ENCODE measurements around the gene MASP1.

GRCh38 chr3:187264021-187264420, 27.5 kb downstream of the MASP1 start:
- no peak for TF ChIP-seq RARB (CRISPR knock-in tag; IDR thresholded peaks at IDR 0.05)
- TF ChIP-seq, protein P1, sequence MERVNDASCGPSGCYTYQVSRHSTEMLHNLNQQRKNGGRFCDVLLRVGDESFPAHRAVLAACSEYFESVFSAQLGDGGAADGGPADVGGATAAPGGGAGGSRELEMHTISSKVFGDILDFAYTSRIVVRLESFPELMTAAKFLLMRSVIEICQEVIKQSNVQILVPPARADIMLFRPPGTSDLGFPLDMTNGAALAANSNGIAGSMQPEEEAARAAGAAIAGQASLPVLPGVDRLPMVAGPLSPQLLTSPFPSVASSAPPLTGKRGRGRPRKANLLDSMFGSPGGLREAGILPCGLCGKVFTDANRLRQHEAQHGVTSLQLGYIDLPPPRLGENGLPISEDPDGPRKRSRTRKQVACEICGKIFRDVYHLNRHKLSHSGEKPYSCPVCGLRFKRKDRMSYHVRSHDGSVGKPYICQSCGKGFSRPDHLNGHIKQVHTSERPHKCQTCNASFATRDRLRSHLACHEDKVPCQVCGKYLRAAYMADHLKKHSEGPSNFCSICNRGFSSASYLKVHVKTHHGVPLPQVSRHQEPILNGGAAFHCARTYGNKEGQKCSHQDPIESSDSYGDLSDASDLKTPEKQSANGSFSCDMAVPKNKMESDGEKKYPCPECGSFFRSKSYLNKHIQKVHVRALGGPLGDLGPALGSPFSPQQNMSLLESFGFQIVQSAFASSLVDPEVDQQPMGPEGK (CRISPR knock-in tag; IDR thresholded peaks at IDR 0.05; ENCODE audit: borderline replicate concordance) = no peak
- no peak for TF ChIP-seq ESRRG (CRISPR knock-in tag; IDR thresholded peaks at IDR 0.05)

All from SK-N-SH treated with all-trans-retinoic acid at 6 μM for 48 hours (cell line).